SK-N-MC (cell line): ENCODE measurements around the gene TRIP10.

Experiments used
- EZH2 ChIP-seq: fragments of 200-600 bp; sonication (generic); IDR thresholded peaks from one replicate; pipeline ENCODE4 v1.6.1; 2017; ENCODE audit warnings: antibody characterized with exemption
- FOXP2 ChIP-seq: optimal IDR thresholded peaks from 2 replicates; pipeline ENCODE3; 2011; ENCODE audit warnings: mild to moderate bottlenecking, moderate library complexity; ENCODE audit not compliant: insufficient read depth; ENCODE audit errors: extremely low read length, control extremely low read depth
- POLR2AphosphoS5 ChIP-seq: IDR thresholded peaks from 2 replicates; pipeline ENCODE4 v1.6.1; 2012; ENCODE audit warnings: mild to moderate bottlenecking, low read depth, low read length, borderline replicate concordance

GRCh38 chr19:6721138-6721474 is 18.4 kb upstream of the TRIP10 start:
- TF ChIP-seq POLR2AphosphoS5 = no peak
- no peak for TF ChIP-seq EZH2
- TF ChIP-seq FOXP2 = no peak
